ENCODE results near the gene ACOX2.

Gene ACOX2

GRCh38 chr3:58536501-58537411 lies at the start of gene ACOX2:
ACOX2 (minus strand) TSS chr3:58537190; CDS start chr3:58535106, 2,084 bp downstream.
- no peak for DNase-seq

DNA sequence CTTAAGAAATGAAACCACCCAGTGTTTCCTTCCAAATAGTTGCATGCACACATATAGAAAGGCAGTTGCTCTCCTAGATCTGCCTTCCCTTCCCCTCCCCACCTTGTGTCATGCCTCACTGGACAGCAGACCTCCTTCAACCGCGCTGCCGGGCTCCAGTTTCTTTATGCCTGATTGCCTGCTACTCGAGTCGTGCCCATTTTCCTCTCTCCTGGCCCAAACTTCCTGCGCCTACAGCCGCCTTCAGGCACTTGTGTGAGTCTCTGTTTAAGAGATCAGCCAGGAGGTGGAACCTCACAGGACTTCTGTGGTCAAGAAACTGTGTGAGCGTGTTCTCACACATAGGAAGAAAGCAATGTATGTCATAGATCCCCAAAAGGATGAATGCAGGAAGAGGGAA lies 49.0 kb upstream of the ACOX2 start:
- no peak for DNase-seq

DNA sequence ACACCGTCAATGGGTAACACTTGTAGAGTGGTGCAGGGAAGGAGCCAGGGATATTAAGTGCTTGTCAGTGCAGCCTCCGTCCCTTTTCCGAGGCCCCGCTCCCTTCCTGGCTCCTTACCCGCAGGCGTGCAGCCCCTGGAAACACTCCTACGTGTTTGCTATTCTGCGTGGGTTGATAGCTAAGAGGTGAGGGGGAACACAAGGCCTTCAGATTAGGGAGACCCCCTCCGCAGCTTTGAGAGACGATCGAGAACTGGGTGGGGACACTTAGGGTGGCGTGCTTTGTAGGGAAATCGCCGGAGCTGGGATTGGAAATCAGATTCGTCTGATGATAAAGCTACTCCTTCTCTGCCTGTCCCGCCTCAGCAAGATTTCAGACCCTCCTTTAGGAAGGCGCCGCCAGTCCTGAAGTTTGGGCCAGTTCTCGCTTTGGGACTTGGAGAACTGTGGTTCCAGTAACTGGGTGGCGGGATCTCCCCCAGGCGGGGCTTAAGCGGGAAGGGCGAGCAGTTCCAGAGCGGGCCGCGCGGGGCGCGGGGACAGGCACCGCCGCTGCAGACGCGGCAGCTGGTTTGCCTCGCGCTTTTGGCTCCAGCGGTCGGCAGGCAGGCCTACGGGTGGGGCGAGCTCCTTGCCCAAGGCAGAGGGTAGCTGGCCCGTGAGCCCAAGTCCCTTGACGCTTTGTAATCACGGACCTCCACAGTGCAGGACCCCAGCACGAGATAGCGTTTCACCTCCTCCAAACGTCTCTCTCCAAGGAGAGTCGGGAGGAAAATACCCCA lies 48.2 kb upstream of the ACOX2 start:
- DNase-seq = peak; percentile 12

DNA sequence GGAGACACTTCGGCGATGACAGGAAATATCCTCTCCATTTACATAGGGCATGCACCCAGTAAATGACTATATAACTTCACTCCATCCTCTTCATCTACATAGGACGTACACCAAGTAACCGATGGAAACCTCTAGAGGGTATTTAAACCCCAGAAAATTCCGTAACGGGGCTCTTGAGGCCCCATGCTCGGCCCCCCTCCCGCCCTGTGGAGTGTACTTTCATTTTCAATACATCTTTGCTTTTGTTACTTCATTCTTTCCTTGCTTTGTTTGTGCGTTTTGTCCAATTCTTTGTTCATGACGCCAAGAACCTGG lies 47.7 kb upstream of the ACOX2 start:
- DNase-seq = no peak

DNA sequence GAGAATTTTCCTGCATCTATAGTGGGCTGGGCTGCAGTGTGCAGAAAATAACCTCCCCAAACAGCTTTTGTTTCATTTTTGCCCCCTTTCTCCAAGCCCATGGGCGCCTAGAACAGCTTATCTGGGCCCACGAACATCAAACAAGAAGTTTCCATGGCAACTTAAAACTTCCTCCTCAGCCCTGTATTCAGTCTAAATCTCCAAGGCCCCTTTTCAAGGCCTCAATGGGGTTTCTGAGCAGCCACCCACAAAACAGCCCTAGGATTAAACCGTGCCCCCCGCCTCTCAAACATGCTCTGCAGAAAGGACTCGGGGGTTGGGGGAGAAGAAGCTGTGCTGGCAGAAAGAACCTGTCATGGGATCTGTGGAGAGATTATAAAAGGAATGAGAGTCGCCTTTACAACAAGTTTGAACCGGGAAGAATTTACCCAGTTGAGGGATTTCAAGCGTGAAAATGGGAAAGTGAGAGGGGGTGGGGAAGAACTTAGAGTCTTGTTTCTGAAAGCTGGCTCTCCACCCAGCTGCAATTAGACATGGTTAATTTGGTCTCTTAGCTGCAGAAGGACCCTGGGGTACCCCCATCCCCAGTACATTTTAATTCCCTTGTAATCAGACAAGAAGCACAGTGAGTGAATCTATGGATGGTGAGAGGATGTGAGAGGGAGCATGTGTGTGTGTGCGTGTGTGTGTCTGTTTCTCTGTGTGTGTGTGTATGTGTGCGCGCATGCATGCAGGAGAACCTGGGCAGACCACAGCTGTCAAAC lies 44.5 kb upstream of the ACOX2 start:
- peak; percentile 15 for DNase-seq

GRCh38 chr3:58580826-58581327 lies 43.9 kb upstream of the ACOX2 start:
- DNase-seq = no peak

- DNase-seq = no peak
These were observed 41.9 kb upstream of the ACOX2 start for GRCh38 chr3:58578873-58579272.

- no peak for DNase-seq
These were observed 40.4 kb upstream of the ACOX2 start, which contains the start of gene FAM107A for GRCh38 chr3:58577269-58577821. FAM107A (minus strand) TSS chr3:58577391; CDS start chr3:58569860, 7,531 bp downstream.

GRCh38 chr3:58576716-58577115 lies 39.7 kb upstream of the ACOX2 start:
- no peak for DNase-seq

DNA sequence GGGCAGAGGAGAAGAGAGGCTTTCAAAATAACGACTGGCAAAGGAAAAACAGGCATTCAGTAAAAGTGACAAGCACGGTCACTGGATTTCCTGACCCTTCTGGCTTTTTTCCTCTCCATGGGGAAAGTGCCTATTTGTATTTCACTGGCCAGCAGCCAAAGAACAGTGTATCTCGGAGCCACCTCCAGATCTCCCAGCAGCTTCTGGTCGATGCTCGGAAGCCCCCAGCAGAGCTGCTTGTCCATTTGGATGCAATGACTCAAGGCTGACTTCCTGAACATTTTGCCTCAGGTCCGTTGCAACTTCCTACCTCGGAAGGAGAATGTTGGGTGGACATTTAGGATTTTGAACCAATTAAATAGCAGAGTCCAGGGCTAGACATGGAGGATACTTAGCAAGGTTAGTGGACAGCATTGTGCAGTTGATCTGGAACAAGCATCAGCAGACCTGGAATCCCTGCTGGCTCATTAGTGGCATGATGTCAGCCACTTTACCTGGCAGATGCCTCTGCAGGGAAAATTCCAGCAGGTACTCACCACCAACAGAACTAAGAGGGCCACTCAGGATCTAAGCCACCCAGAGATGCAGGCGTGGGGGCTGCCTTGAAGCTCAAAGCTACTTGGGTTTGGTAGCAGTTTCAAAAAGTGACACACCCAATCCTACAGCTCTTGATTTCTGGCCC lies 39.1 kb upstream of the ACOX2 start:
- DNase-seq = no peak

- no peak for DNase-seq
These were observed 37.7 kb upstream of the ACOX2 start for GRCh38 chr3:58574682-58575081.

- no peak for DNase-seq
These were observed 37.1 kb upstream of the ACOX2 start for GRCh38 chr3:58574106-58574505.

- no peak for DNase-seq
These were observed 36.6 kb upstream of the ACOX2 start for GRCh38 chr3:58573640-58574039.

- DNase-seq = no peak
These were observed 35.7 kb upstream of the ACOX2 start for GRCh38 chr3:58572634-58573230.

DNA sequence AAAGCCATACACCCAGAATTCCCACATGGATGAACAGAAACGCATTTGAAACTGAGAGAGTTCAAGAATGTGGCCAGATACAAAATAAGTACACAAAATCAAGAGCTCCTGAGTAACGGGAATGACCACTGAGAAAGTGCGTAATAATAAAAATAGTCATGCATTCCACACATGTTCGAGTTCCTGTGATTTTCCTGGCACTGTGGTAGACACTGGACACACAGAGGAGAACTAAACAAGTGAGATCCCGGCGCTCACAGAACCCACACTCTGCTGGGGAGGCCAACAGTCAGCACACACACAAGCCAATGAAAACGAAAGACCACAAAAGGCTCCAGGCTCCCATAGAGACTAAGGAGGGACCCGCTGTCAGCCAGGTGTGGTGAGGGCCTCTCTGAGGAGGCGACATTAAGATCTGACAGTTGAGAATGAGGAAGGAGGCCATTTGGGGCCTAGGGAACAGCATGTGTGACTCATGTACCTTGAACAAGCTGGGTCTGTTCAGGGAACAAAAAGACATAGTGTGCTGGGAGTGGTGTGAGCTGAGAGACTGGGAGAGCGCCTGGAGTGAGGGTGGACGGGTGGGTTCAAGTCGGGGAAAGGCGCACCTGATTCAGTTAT lies 35.1 kb upstream of the ACOX2 start:
- no peak for DNase-seq

DNA sequence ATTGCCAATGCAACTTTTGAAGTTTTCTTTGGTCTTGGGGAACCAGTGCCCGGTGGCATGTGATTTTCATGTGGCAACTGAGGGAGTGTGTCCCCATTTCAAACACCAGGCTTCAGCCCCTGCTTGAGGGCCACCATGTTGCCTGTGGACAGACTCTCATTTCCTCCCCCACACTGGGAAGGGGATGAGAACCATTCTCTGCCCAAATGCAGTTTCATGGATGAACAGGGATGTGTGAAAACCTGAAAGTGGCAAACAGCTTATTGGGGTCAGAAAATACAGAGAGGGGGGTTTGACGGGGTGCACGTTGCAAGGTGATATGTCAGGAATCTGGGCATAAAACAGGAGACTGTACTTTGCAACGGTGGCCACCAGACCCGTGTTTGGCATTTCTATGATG lies 33.9 kb upstream of the ACOX2 start:
- DNase-seq = no peak

- no peak for DNase-seq
These were observed 32.5 kb upstream of the ACOX2 start for GRCh38 chr3:58569287-58570001.

GRCh38 chr3:58568572-58569286 lies 31.7 kb upstream of the ACOX2 start:
- DNase-seq = peak; percentile 45

DNA sequence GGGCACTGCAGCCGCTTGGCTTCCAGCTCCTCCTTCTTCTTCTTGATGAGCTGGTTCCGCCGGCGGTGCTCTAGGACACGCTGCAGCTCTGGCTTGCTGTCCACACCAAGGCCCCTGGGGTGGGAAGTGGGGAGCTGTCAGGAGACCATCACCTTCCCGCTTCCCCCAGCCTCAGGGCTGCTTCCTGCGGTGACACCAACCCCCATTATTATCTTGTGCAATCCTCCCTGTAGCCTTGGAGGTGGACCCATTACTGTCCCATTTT lies 30.2 kb upstream of the ACOX2 start:
- DNase-seq = no peak
